Neuronal stem cell (in vitro differentiated cells): ENCODE results near the gene RNF43.

Experiments
- DNase-seq: peaks from one replicate; pipeline ENCODE4 v3.0.0-alpha.2; 2013; ENCODE audit warnings: low spot score
- H2AFZ ChIP-seq: one replicate; pipeline ENCODE4 v1.6.1; 2013; ENCODE audit warnings: mild to moderate bottlenecking, low read length, inconsistent platforms
- H2AK5ac ChIP-seq: 2 replicates; pipeline ENCODE4 v1.6.1; 2013; ENCODE audit warnings: low read depth, mild to moderate bottlenecking, inconsistent platforms, low read length, moderate library complexity, mixed read lengths
- H2BK120ac ChIP-seq: 2 replicates; pipeline ENCODE4 v1.6.1; 2013; ENCODE audit warnings: low read depth, mild to moderate bottlenecking, inconsistent platforms, low read length, moderate library complexity, mixed read lengths
- H2BK12ac ChIP-seq: one replicate; pipeline ENCODE4 v1.6.1; 2013; ENCODE audit warnings: low read length, inconsistent platforms
- H2BK15ac ChIP-seq: 2 replicates; pipeline ENCODE4 v1.6.1; 2013; ENCODE audit warnings: mild to moderate bottlenecking, low read length, inconsistent platforms, mixed read lengths
- H2BK5ac ChIP-seq: one replicate; pipeline ENCODE4 v1.6.1; 2013; ENCODE audit warnings: inconsistent platforms, mild to moderate bottlenecking, low read length, moderate library complexity
- H3K14ac ChIP-seq: one replicate; pipeline ENCODE4 v1.6.1; 2013; ENCODE audit warnings: low read length, inconsistent platforms
- H3K18ac ChIP-seq: 2 replicates; pipeline ENCODE4 v1.6.1; 2013; ENCODE audit warnings: low read length, inconsistent platforms
- H3K23ac ChIP-seq: 2 replicates; pipeline ENCODE4 v1.6.1; 2013; ENCODE audit warnings: low read depth, mild to moderate bottlenecking, mixed read lengths, low read length, inconsistent platforms; ENCODE audit not compliant: poor library complexity
- H3K27ac ChIP-seq: replicated peaks from 3 replicates; pipeline ENCODE4 v1.5.1; 2013; ENCODE audit warnings: low read length, inconsistent platforms
- H3K27me3 ChIP-seq, 3 experiments: 2 replicates each; pipeline ENCODE4 v1.6.1; 2013; ENCODE audit warnings: low read length in 3 of 3, mild to moderate bottlenecking in 2 of 3, inconsistent platforms in 1 of 3, low read depth in 1 of 3, mixed read lengths in 1 of 3, moderate library complexity in 1 of 3; ENCODE audit not compliant: control insufficient read depth in 3 of 3, insufficient read depth in 3 of 3
- H3K36me3 ChIP-seq, 2 donors: replicated peaks in 1 of 2; 2 replicates each; pipeline ENCODE4 v1.6.1; 2013; ENCODE audit warnings: low read length in 2 of 2; ENCODE audit not compliant: control insufficient read depth in 2 of 2, insufficient read depth in 2 of 2
- H3K4ac ChIP-seq: 2 replicates; pipeline ENCODE4 v1.6.1; 2013; ENCODE audit warnings: inconsistent platforms, mild to moderate bottlenecking, low read length, moderate library complexity
- H3K4me1 ChIP-seq, 2 donors: 1 replicate in 1 of 2; 2 replicates in 1 of 2; pipeline ENCODE4 v1.6.1; 2013; ENCODE audit warnings: low read length in 2 of 2, low read depth in 1 of 2; ENCODE audit not compliant: control insufficient read depth in 2 of 2, insufficient read depth in 1 of 2
- H3K4me2 ChIP-seq: one replicate; pipeline ENCODE4 v1.6.1; 2013; ENCODE audit warnings: mild to moderate bottlenecking, low read length, inconsistent platforms; ENCODE audit not compliant: insufficient read depth, poor library complexity, severe bottlenecking
- H3K4me3 ChIP-seq, 2 donors: 2 replicates each; pipeline ENCODE4 v1.5.1; 2013; ENCODE audit warnings: low read length in 2 of 2, mild to moderate bottlenecking in 2 of 2, inconsistent platforms in 1 of 2, moderate library complexity in 1 of 2
- H3K79me1 ChIP-seq: one replicate; pipeline ENCODE4 v1.6.1; 2013; ENCODE audit warnings: low read depth, mild to moderate bottlenecking, inconsistent platforms, low read length, moderate library complexity
- H3K9ac ChIP-seq: one replicate; pipeline ENCODE4 v1.6.1; 2013; ENCODE audit warnings: mild to moderate bottlenecking, low read depth, low read length, inconsistent platforms; ENCODE audit not compliant: poor library complexity
- H3K9me3 ChIP-seq, 2 donors: replicated peaks in 1 of 2; 2 replicates each; pipeline versions ENCODE3 to v1.6.1; 2013; ENCODE audit warnings: low read length in 2 of 2, mild to moderate bottlenecking in 2 of 2, inconsistent platforms in 1 of 2, low read depth in 1 of 2, mixed read lengths in 1 of 2, moderate library complexity in 1 of 2; ENCODE audit not compliant: control insufficient read depth in 2 of 2, insufficient read depth in 1 of 2
- H4K8ac ChIP-seq: one replicate; pipeline ENCODE4 v1.6.1; 2013; ENCODE audit warnings: low read depth, mild to moderate bottlenecking, inconsistent platforms, low read length, moderate library complexity
- H4K91ac ChIP-seq: one replicate; pipeline ENCODE4 v1.6.1; 2013; ENCODE audit warnings: low read length, low read depth, mild to moderate bottlenecking, inconsistent platforms; ENCODE audit not compliant: poor library complexity
- WGBS, 2 donors: extraction: QIAGEN DNeasy Blood & Tissue Kit; methylation state at CpG; one replicate each; pipeline ENCODE4 v1.1.7; 2013; ENCODE audit warnings: missing lambda C conversion rate in 2 of 2, mixed read lengths in 1 of 2; ENCODE audit not compliant: insufficient read length in 2 of 2, insufficient replicate concordance in 1 of 2; ENCODE audit errors: extremely low coverage in 2 of 2; 5-methylcytosine and 5-hydroxymethylcytosine counted together

Gene RNF43

DNA sequence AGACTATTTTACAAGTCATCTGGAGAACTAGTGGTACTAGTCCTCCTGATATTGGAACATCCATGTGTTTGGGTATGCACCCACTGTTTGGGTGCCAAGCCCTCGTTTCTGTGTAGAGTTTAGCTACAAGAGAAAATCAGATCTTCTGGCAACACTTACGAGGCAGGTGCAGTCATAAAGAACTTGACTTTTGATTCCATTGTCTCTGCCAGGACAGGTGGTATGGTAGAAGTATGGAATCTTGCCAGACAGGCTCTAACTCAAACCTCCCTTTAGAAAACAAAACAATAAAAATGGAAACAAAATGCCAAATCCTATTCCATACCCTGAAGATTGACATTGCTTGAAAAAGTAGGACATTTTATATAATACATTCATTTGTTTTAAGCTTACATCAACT lies 16.0 kb downstream of the RNF43 start:
- Histone ChIP-seq H3K9ac (no peak overlapping the region), H4K91ac (no peak overlapping the region), H2AK5ac (no peak overlapping the region), H3K36me3 (no peaks in the 10 kb centered on the region), H3K4me1 (peaks cover 0 to 16% of the 10 kb centered on the region in 2 donors), H3K4me3 (no peak overlapping the region), H3K14ac (no peak overlapping the region), H3K79me1 (no peaks in the 10 kb centered on the region), H2AFZ (no peak overlapping the region), H2BK5ac (no peak overlapping the region), H3K23ac (no peak overlapping the region), H2BK15ac (no peak overlapping the region), H3K18ac (no peak overlapping the region), H3K9me3 (no peaks in the 10 kb centered on the region), H3K27me3 (no peaks in the 10 kb centered on the region), H3K4me2 (no peak overlapping the region), H2BK120ac (no peak overlapping the region), H2BK12ac (no peak overlapping the region), H4K8ac (no peak overlapping the region), H3K27ac (no peak overlapping the region), H3K4ac (no peak overlapping the region)
- WGBS, 2 donors: no CpG with 5 or more reads among the region's 2 CpGs
- DNase-seq: no peak

DNA sequence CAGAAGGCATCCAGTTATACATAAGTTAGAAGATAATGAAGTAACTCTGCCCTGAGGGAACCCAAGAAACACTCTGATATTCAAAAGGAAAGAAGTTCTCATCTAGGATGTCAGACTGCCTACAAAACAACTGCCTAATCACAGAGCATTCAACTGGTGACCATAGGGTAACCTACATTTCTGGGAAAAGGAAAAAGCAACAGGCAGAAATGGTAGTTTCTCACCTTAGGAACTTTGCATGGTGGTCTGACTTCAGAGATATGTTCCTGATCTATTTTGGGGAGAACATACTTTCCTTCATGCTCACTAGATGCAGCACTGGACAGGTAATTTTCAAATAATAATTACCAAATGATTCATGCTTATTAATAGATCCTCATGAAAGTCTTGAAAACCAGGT lies 16.5 kb downstream of the RNF43 start:
- no peak overlapping the region for H2BK120ac ChIP-seq
- no peaks in the 10 kb centered on the region for H3K36me3 ChIP-seq
- H3K9ac ChIP-seq: no peak overlapping the region
- H2BK5ac ChIP-seq: no peak overlapping the region
- no peak overlapping the region for H3K18ac ChIP-seq
- DNase-seq: no peak
- H2AK5ac ChIP-seq: no peak overlapping the region
- H3K14ac ChIP-seq: no peak overlapping the region
- no peaks in the 10 kb centered on the region for H3K79me1 ChIP-seq
- H3K4me1 ChIP-seq: peaks cover 0 to 16% of the 10 kb centered on the region in 2 donors
- H4K8ac ChIP-seq: no peak overlapping the region
- no peak overlapping the region for H3K4me3 ChIP-seq
- H3K27ac ChIP-seq: no peak overlapping the region
- H3K9me3 ChIP-seq: no peaks in the 10 kb centered on the region
- H3K23ac ChIP-seq: no peak overlapping the region
- no peak overlapping the region for H4K91ac ChIP-seq
- H2BK15ac ChIP-seq: no peak overlapping the region
- H2AFZ ChIP-seq: no peak overlapping the region
- no peak overlapping the region for H3K4me2 ChIP-seq
- no peak overlapping the region for H3K4ac ChIP-seq
- H3K27me3 ChIP-seq: no peaks in the 10 kb centered on the region
- no peak overlapping the region for H2BK12ac ChIP-seq

DNA sequence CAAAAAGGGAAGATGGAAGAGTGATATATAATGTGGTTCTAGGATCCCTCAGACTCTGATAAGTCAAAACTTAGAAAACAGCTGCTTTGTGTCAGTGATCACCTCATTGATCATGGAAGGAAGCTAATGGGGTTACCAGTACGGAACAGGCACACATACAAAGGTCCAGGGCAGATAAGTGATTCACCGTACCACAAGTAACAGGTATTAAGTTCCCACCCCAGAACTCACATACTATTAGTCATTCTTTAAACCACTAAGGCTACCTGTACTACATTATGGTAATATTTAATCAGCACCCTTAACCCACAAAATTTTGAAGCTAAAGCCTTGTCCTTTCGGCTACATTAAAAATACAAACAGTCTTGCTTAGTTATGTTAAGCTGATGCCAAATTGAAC lies 17.4 kb downstream of the RNF43 start:
- Histone ChIP-seq H3K27ac (no peak overlapping the region), H2BK12ac (no peak overlapping the region), H2AFZ (no peak overlapping the region), H2BK5ac (no peak overlapping the region), H3K9ac (no peak overlapping the region), H2AK5ac (no peak overlapping the region), H3K4ac (no peak overlapping the region), H3K4me2 (no peak overlapping the region), H2BK120ac (no peak overlapping the region), H3K4me3 (no peak overlapping the region), H4K8ac (no peak overlapping the region), H3K36me3 (no peaks in the 10 kb centered on the region), H3K14ac (no peak overlapping the region), H4K91ac (no peak overlapping the region), H3K4me1 (peaks cover 0 to 16% of the 10 kb centered on the region in 2 donors), H3K79me1 (no peaks in the 10 kb centered on the region), H3K27me3 (no peaks in the 10 kb centered on the region), H3K18ac (no peak overlapping the region), H3K9me3 (no peaks in the 10 kb centered on the region), H2BK15ac (no peak overlapping the region), H3K23ac (no peak overlapping the region)
- no CpG with 5 or more reads among the region's 3 CpGs for WGBS, 2 donors
- DNase-seq: no peak

DNA sequence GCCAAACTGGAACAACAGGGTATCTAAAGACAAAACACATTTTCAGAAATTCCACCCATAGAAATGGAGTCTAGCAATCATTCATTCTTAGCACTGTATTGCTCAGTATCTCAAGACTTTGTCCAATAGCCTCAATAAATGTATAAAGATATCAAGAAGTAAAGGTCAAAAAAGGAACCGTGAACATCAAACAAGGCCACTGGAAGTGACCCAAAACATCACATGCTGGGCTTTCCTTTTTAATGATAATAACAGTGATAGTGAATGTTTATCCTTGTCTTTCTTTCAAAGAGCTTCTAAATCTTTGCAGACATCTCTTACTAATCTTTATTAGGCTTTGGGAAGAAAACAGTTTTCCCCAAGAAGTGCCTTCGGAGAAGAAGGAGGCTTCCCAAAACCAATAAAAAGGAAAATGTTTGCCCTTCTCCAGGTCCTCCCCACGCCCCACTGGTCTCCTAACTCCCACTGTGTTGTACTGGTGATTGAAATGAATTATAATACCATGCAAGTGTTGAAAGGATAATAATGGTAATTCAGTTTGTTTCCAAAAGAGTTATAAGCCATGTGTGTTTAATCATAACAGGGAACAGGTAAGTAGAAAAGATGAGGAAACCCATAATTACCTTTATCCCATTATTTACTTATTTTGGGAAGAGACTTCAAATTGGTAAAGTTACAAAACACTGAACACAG lies 18.6 kb downstream of the RNF43 start:
- no peaks in the 10 kb centered on the region for H3K79me1 ChIP-seq
- no peak overlapping the region for H2AFZ ChIP-seq
- no peak overlapping the region for H2AK5ac ChIP-seq
- no peak overlapping the region for H3K18ac ChIP-seq
- H3K4ac ChIP-seq: no peak overlapping the region
- H4K91ac ChIP-seq: no peak overlapping the region
- H4K8ac ChIP-seq: no peak overlapping the region
- no CpG with 5 or more reads among the region's 3 CpGs for WGBS, 2 donors
- no peaks in the 10 kb centered on the region for H3K36me3 ChIP-seq
- no peak overlapping the region for H2BK5ac ChIP-seq
- H2BK120ac ChIP-seq: no peak overlapping the region
- H3K4me3 ChIP-seq: no peak overlapping the region
- no peak overlapping the region for H2BK15ac ChIP-seq
- H3K9ac ChIP-seq: no peak overlapping the region
- H3K23ac ChIP-seq: no peak overlapping the region
- no peaks in the 10 kb centered on the region for H3K9me3 ChIP-seq
- DNase-seq: no peak
- H2BK12ac ChIP-seq: no peak overlapping the region
- no peak overlapping the region for H3K14ac ChIP-seq
- no peak overlapping the region for H3K27ac ChIP-seq
- H3K4me1 ChIP-seq: peaks cover 0 to 16% of the 10 kb centered on the region in 2 donors
- H3K4me2 ChIP-seq: no peak overlapping the region
- no peaks in the 10 kb centered on the region for H3K27me3 ChIP-seq
